ENCODE results near the gene ERC2. TPM values are rescaled to one million over a fixed set of nuclear protein-coding genes. Genes with fewer than 3 reads are reported as not detected.

ERC2 gene
- total and polyA plus RNA-seq, 2 of the 8 experiments (the other 6 are each of a cell fraction or from before 2014, with no cell fraction given), result 16.4 to 22.8 TPM

DNA sequence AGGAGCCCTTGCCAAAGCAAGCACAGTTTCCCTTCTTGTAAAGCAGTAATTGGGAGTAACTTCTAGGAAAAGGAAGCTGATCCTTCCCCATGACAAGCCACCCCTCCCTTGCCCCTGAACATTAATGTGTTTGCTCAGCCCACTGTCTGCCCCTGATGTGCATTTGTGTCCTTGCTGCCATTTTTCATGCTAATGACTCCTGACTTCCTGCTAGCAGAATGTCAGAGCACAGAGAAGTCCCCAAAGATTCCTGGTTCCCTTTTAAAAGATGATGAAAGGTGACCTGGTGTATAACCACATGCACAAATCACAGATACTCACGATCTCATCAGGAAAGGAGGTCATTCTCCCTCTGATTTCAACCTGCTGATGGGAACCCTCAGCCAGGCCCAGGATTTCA, 936.9 kb downstream of the ERC2 start (continued):
- TF ChIP-seq JUN (IDR thresholded peaks at IDR 0.05; ENCODE audit: low read depth, low read length), result no peak
- no peak for TF ChIP-seq RBBP5 (IDR thresholded peaks at IDR 0.05; ENCODE audit: borderline replicate concordance, low read depth, low read length)

All from H1 (cell line).